GM18520 (cell line): Measurements from ENCODE around the gene MLST8.
A peak's percentile ranks its signal among the peaks of the same experiment; 100 is the strongest.

ENCODE experiments used
- ATAC-seq: cut with Tn5 transposase; IDR thresholded peaks from one replicate; pipeline ENCODE4 v1.9.1; 2021; ENCODE audit not compliant: unreplicated experiment

Gene MLST8

GRCh38 chr16:2206780-2207433 lies 1.7 kb downstream of the MLST8 start:
- ATAC-seq, result no peak

- ATAC-seq, result no peak
Observed at GRCh38 chr16:2207872-2208271, 2.6 kb downstream of the MLST8 start.

GRCh38 chr16:2208308-2208707 lies 3.1 kb downstream of the MLST8 start:
- ATAC-seq, result no peak

- ATAC-seq, result no peak
Observed at GRCh38 chr16:2208772-2209171, 3.5 kb downstream of the MLST8 start.

- no peak for ATAC-seq
Observed at GRCh38 chr16:2209258-2210008, 4.2 kb downstream of the MLST8 start.

- ATAC-seq, result no peak
Observed at GRCh38 chr16:2210009-2210332, 4.7 kb downstream of the MLST8 start.

- no peak for ATAC-seq
Observed at GRCh38 chr16:2210386-2211365, 5.4 kb downstream of the MLST8 start, which contains the start of gene BRICD5. BRICD5 (minus strand) TSS chr16:2210863; CDS start chr16:2210833, 30 bp downstream.

- no peak for ATAC-seq
Observed at GRCh38 chr16:2211923-2212347, 6.7 kb downstream of the MLST8 start.

GRCh38 chr16:2212362-2213324 lies 7.4 kb downstream of the MLST8 start:
- ATAC-seq, result no peak

GRCh38 chr16:2213817-2214718 lies 8.8 kb downstream of the MLST8 start:
- no peak for ATAC-seq

- ATAC-seq, result no peak
Observed at GRCh38 chr16:2214719-2214968, 9.4 kb downstream of the MLST8 start, which contains the start of gene PGP. PGP (minus strand) TSS chr16:2214840; CDS start chr16:2214777, 63 bp downstream.

GRCh38 chr16:2216330-2216729 lies 11.1 kb downstream of the MLST8 start:
- ATAC-seq, result no peak

GRCh38 chr16:2223221-2223941 lies 18.1 kb downstream of the MLST8 start, which contains the start of gene E4F1:
E4F1 (plus strand) TSS chr16:2223591; CDS start chr16:2223614, 23 bp downstream.
- peak; percentile 92 for ATAC-seq

- ATAC-seq, result no peak
Observed at GRCh38 chr16:2223942-2224486, 18.8 kb downstream of the MLST8 start.

- ATAC-seq, result no peak
Observed at GRCh38 chr16:2226245-2226793, 21.1 kb downstream of the MLST8 start.

- ATAC-seq, result no peak
Observed at GRCh38 chr16:2226918-2227317, 21.7 kb downstream of the MLST8 start.

- no peak for ATAC-seq
Observed at GRCh38 chr16:2228161-2228824, 23.0 kb downstream of the MLST8 start.

- no peak for ATAC-seq
Observed at GRCh38 chr16:2229091-2229490, 23.8 kb downstream of the MLST8 start.
